IMR-90 (cell line): ENCODE measurements around the gene LONP2. TPM values are rescaled to one million over a fixed set of nuclear protein-coding genes. Genes with fewer than 3 reads are reported as not detected.

Source experiments
- ATAC-seq: fragments of 200-7000 bp; cut with Tn5 transposase; 2 replicates; pipeline ENCODE4 v1.9.1; 2020; ENCODE audit warnings: low read depth, mild to moderate bottlenecking, moderate library complexity
- BruUV-seq: library from RNA; stranded (reverse); fragments of 400-500 nt; replicated peaks from 2 replicates; lab custom pipeline; 2021; lab: Mats Ljungman, UMichigan
- CTCF ChIA-PET: fragments of 300-600 bp; formaldehyde crosslinking; extraction: SDS; loops from one replicate; lab custom pipeline; 2021; ENCODE audit warnings: antibody characterized with exemption; lab: Yijun Ruan, JAX
- POLR2A ChIA-PET: fragments of 300-600 bp; sonication (Branson Sonifier 250); formaldehyde crosslinking; loops from one replicate; lab custom pipeline; 2022; ENCODE audit warnings: antibody characterized with exemption; ENCODE audit not compliant: unreplicated experiment; lab: Charles Lee
- DNase-seq: peaks from one replicate; pipeline ENCODE4 v3.0.0; 2013
- H2AFZ ChIP-seq: replicated peaks from 2 replicates; pipeline ENCODE3; 2013; ENCODE audit warnings: low read length, mild to moderate bottlenecking; ENCODE audit not compliant: poor library complexity
- H2AK5ac ChIP-seq: 2 replicates; pipeline ENCODE4 v1.6.1; 2013; ENCODE audit warnings: low read depth, low read length, inconsistent platforms
- H2AK9ac ChIP-seq: replicated peaks from 2 replicates; pipeline ENCODE3; 2013; ENCODE audit warnings: mild to moderate bottlenecking, low read depth, low read length, moderate library complexity; ENCODE audit not compliant: poor library complexity
- H2BK120ac ChIP-seq: 2 replicates; pipeline ENCODE4 v1.6.1; 2013; ENCODE audit warnings: low read depth, low read length, inconsistent platforms
- H2BK15ac ChIP-seq: 3 replicates; pipeline ENCODE4 v1.6.1; 2013; ENCODE audit warnings: low read depth, low read length, inconsistent platforms
- H2BK20ac ChIP-seq: 2 replicates; pipeline ENCODE4 v1.6.1; 2013; ENCODE audit warnings: low read depth, mild to moderate bottlenecking, inconsistent platforms, low read length, moderate library complexity
- H2BK5ac ChIP-seq: 2 replicates; pipeline ENCODE4 v1.6.1; 2013; ENCODE audit warnings: mild to moderate bottlenecking, low read depth, low read length, inconsistent platforms; ENCODE audit not compliant: poor library complexity, severe bottlenecking
- H3K14ac ChIP-seq: replicated peaks from 2 replicates; pipeline ENCODE4 v1.6.1; 2013; ENCODE audit warnings: low read depth, low read length, inconsistent platforms
- H3K18ac ChIP-seq: 2 replicates; pipeline ENCODE4 v1.6.1; 2013; ENCODE audit warnings: low read depth, low read length, control low read depth
- H3K23ac ChIP-seq: 2 replicates; pipeline ENCODE4 v1.6.1; 2013; ENCODE audit warnings: low read depth, low read length, inconsistent platforms
- H3K27ac ChIP-seq: 2 replicates; pipeline ENCODE4 v1.5.1; 2013; ENCODE audit warnings: mild to moderate bottlenecking, control low read depth, low read length; ENCODE audit not compliant: insufficient read depth
- H3K27me3 ChIP-seq: 2 replicates; pipeline ENCODE4 v1.6.1; 2013; ENCODE audit warnings: low read length; ENCODE audit not compliant: control insufficient read depth, insufficient read depth
- H3K36me3 ChIP-seq: 2 replicates; pipeline ENCODE4 v1.6.1; 2013; ENCODE audit warnings: low read length, mixed read lengths; ENCODE audit not compliant: control insufficient read depth, insufficient read depth
- H3K4ac ChIP-seq: 2 replicates; pipeline ENCODE4 v1.6.1; 2013; ENCODE audit warnings: low read depth, low read length, inconsistent platforms
- H3K4me1 ChIP-seq: 2 replicates; pipeline ENCODE4 v1.6.1; 2013; ENCODE audit warnings: low read length, mixed read lengths; ENCODE audit not compliant: control insufficient read depth, insufficient read depth
- H3K4me2 ChIP-seq: 2 replicates; pipeline ENCODE4 v1.6.1; 2013; ENCODE audit warnings: low read depth, mild to moderate bottlenecking, control low read depth, low read length, moderate library complexity
- H3K4me3 ChIP-seq: 2 replicates; pipeline ENCODE4 v1.5.1; 2013; ENCODE audit warnings: low read depth, mild to moderate bottlenecking, control low read depth, low read length, moderate library complexity; ENCODE audit not compliant: insufficient read depth
- H3K56ac ChIP-seq: 2 replicates; pipeline ENCODE4 v1.6.1; 2013; ENCODE audit warnings: low read length, inconsistent platforms; ENCODE audit not compliant: insufficient read depth; ENCODE audit errors: extremely low read depth
- H3K79me1 ChIP-seq, 2 experiments: 2 replicates each; pipeline ENCODE4 v1.6.1; 2013; ENCODE audit warnings: low read length in 2 of 2, inconsistent platforms in 1 of 2, low read depth in 1 of 2
- H3K9ac ChIP-seq: 2 replicates; pipeline ENCODE4 v1.6.1; 2013; ENCODE audit warnings: low read depth, low read length, control low read depth
- H3K9me1 ChIP-seq: 2 replicates; pipeline ENCODE4 v1.6.1; 2013; ENCODE audit warnings: low read length, inconsistent platforms; ENCODE audit not compliant: insufficient read depth
- H3K9me3 ChIP-seq: 2 replicates; pipeline ENCODE4 v1.6.1; 2013; ENCODE audit warnings: low read length; ENCODE audit not compliant: control insufficient read depth, insufficient read depth
- H4K20me1 ChIP-seq: 2 replicates; pipeline ENCODE4 v1.6.1; 2013; ENCODE audit warnings: low read length, inconsistent platforms; ENCODE audit not compliant: insufficient read depth
- H4K5ac ChIP-seq: 2 replicates; pipeline ENCODE4 v1.6.1; 2013; ENCODE audit warnings: mild to moderate bottlenecking, low read depth, low read length, control low read depth
- H4K8ac ChIP-seq, 2 experiments: 2 replicates each; pipeline ENCODE4 v1.6.1; 2013; ENCODE audit warnings: low read depth in 2 of 2, low read length in 2 of 2, control low read depth in 1 of 2, inconsistent platforms in 1 of 2
- H4K91ac ChIP-seq: 2 replicates; pipeline ENCODE4 v1.6.1; 2013; ENCODE audit warnings: low read depth, low read length, inconsistent platforms; ENCODE audit not compliant: insufficient read depth
- BHLHE40 ChIP-seq: fragments of 150-350 bp; IDR thresholded peaks from 2 replicates; pipeline ENCODE4 v1.6.1; 2016; ENCODE audit warnings: mild to moderate bottlenecking, low read depth, low read length
- CEBPB ChIP-seq: IDR thresholded peaks from 2 replicates; pipeline ENCODE4 v1.6.1; 2012; ENCODE audit warnings: low read depth, low read length, improper control_type of control experiment
- CHD1 ChIP-seq: IDR thresholded peaks from 2 replicates; pipeline ENCODE4 v1.6.1; 2012; ENCODE audit warnings: low read depth, low read length, improper control_type of control experiment
- FOS ChIP-seq: fragments of 150-350 bp; IDR thresholded peaks from 2 replicates; pipeline ENCODE4 v1.6.1; 2016; ENCODE audit warnings: low read depth, low read length
- MAFK ChIP-seq: IDR thresholded peaks from 2 replicates; pipeline ENCODE4 v1.6.1; 2012; ENCODE audit warnings: low read depth, low read length, improper control_type of control experiment
- MAZ ChIP-seq: IDR thresholded peaks from 2 replicates; pipeline ENCODE4 v1.6.1; 2012; ENCODE audit warnings: low read depth, mild to moderate bottlenecking, low read length, improper control_type of control experiment, moderate library complexity, borderline replicate concordance
- NFE2L2 ChIP-seq: fragments of 150-350 bp; IDR thresholded peaks from 2 replicates; pipeline ENCODE4 v1.6.1; 2016; ENCODE audit warnings: low read depth, mild to moderate bottlenecking, low read length
- POLR2A ChIP-seq: IDR thresholded peaks from 2 replicates; pipeline ENCODE4 v1.6.1; 2012; ENCODE audit warnings: mild to moderate bottlenecking, low read depth, low read length
- RAD21 ChIP-seq: IDR thresholded peaks from 2 replicates; pipeline ENCODE4 v1.6.1; 2012; ENCODE audit warnings: low read length, improper control_type of control experiment
- RCOR1 ChIP-seq: IDR thresholded peaks from 2 replicates; pipeline ENCODE4 v1.6.1; 2012; ENCODE audit warnings: mild to moderate bottlenecking, low read length, improper control_type of control experiment; ENCODE audit not compliant: insufficient replicate concordance
- RFX5 ChIP-seq: IDR thresholded peaks from 2 replicates; pipeline ENCODE4 v1.8.0; 2012; ENCODE audit warnings: low read depth, mild to moderate bottlenecking, low read length, moderate library complexity
- SMC3 ChIP-seq: fragments of 150-350 bp; IDR thresholded peaks from 2 replicates; pipeline ENCODE4 v1.6.1; 2016; ENCODE audit warnings: low read depth, mild to moderate bottlenecking, antibody characterized with exemption, low read length, moderate library complexity
- WGBS, 2 experiments: methylation state at CpG; one replicate each; pipeline versions ENCODE4 v1.1.5 to v1.1.7; 2013; ENCODE audit warnings: missing lambda C conversion rate in 2 of 2; ENCODE audit not compliant: insufficient read length in 1 of 2; ENCODE audit errors: extremely low coverage in 2 of 2; 5-methylcytosine and 5-hydroxymethylcytosine counted together
- dilution Hi-C: fragments of 300-500 bp; cut with HindIII; formaldehyde crosslinking; loops from one replicate; pipeline ENCODE4 v1.14.3; 2018; ENCODE audit warnings: low sequenced_read_pairs; ENCODE audit not compliant: unreplicated experiment
- in situ Hi-C: fragments of 300-500 bp; cut with MboI; formaldehyde crosslinking; loops from 3 replicates; pipeline ENCODE4 v1.14.3; 2019; ENCODE audit warnings: low sequenced_read_pairs, inconsistent platforms, mixed read lengths
- intact Hi-C: fragments of 100-400 bp; cut with micrococcal nuclease; formaldehyde crosslinking; loops from 2 replicates; pipeline ENCODE4 v1.10.0; 2022
- polyA plus RNA-seq, 3 experiments: library from polyadenylated mRNA; depleted of rRNA; stranded (reverse); fragments of >200 nt; gene quantifications; 2 replicates each; pipeline ENCODE4 v1.2.3, GENCODE V29; 2012; ENCODE audit warnings: low replicate concordance in 1 of 3
- total RNA-seq: library from RNA; depleted of rRNA; stranded (reverse); fragments of >200 nt; gene quantifications from 2 replicates; pipeline ENCODE4 v1.2.3, GENCODE V29; 2012
- TF ChIP-seq, protein P1 (sequence below): fragments of 150-350 bp; IDR thresholded peaks from 2 replicates; pipeline ENCODE4 v1.6.1; 2017; ENCODE audit warnings: mild to moderate bottlenecking, antibody characterized with exemption, low read length, low read depth
- TF ChIP-seq, protein P2 (sequence below): conservative IDR thresholded peaks from 2 replicates; pipeline ENCODE4 v1.5.1; 2012; ENCODE audit warnings: mild to moderate bottlenecking, low read depth, low read length, improper control_type of control experiment
- TF ChIP-seq, protein P3 (sequence below): fragments of 150-350 bp; IDR thresholded peaks from 2 replicates; pipeline ENCODE4 v1.6.1; 2016; ENCODE audit warnings: low read depth, mild to moderate bottlenecking, low read length, moderate library complexity, borderline replicate concordance

Gene LONP2
- total and polyA plus RNA-seq, 2 of the 4 experiments (the other 2 are of a cell fraction): 31.5 to 90.9 TPM

DNA sequence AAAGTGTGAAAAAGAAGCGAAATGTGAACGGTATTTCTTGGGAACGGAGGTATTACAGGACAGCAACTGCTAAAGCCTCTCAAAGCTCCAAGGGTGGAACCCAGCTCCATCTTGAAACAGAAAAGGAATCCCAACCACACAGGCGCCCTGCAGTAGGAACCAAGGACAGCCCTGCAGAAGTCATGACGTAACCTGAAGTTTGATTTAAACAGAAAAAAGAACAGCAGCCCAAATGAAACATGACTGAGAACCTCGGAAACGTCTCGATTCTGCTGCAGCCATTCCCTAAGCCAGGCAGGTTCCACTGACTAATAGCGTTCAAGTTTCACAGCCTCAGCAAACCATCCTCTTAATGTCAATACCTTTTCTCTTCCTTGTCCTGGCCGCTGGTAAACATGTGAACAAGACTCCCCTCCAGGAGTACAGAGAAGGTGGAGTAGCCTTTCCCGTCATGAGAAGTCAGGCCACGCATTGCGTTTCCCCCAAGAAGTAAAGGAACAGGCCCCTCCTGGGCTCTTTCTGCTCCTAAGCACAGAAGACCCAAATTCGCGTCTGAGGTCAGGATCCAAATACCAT, 121.0 kb downstream of the LONP2 start:
- no peak for TF ChIP-seq CHD1
- TF ChIP-seq CEBPB: no peak
- TF ChIP-seq, protein P1, sequence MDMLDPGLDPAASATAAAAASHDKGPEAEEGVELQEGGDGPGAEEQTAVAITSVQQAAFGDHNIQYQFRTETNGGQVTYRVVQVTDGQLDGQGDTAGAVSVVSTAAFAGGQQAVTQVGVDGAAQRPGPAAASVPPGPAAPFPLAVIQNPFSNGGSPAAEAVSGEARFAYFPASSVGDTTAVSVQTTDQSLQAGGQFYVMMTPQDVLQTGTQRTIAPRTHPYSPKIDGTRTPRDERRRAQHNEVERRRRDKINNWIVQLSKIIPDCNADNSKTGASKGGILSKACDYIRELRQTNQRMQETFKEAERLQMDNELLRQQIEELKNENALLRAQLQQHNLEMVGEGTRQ: no peak
- TF ChIP-seq MAFK: no peak
- TF ChIP-seq RAD21: no peak
- TF ChIP-seq RFX5: no peak
- no peak for TF ChIP-seq POLR2A
- TF ChIP-seq BHLHE40: no peak
- no peak for TF ChIP-seq NFE2L2
- no peak for TF ChIP-seq MAZ
- TF ChIP-seq SMC3: no peak
- TF ChIP-seq, protein P2, sequence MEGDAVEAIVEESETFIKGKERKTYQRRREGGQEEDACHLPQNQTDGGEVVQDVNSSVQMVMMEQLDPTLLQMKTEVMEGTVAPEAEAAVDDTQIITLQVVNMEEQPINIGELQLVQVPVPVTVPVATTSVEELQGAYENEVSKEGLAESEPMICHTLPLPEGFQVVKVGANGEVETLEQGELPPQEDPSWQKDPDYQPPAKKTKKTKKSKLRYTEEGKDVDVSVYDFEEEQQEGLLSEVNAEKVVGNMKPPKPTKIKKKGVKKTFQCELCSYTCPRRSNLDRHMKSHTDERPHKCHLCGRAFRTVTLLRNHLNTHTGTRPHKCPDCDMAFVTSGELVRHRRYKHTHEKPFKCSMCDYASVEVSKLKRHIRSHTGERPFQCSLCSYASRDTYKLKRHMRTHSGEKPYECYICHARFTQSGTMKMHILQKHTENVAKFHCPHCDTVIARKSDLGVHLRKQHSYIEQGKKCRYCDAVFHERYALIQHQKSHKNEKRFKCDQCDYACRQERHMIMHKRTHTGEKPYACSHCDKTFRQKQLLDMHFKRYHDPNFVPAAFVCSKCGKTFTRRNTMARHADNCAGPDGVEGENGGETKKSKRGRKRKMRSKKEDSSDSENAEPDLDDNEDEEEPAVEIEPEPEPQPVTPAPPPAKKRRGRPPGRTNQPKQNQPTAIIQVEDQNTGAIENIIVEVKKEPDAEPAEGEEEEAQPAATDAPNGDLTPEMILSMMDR: no peak
- TF ChIP-seq, protein P3, sequence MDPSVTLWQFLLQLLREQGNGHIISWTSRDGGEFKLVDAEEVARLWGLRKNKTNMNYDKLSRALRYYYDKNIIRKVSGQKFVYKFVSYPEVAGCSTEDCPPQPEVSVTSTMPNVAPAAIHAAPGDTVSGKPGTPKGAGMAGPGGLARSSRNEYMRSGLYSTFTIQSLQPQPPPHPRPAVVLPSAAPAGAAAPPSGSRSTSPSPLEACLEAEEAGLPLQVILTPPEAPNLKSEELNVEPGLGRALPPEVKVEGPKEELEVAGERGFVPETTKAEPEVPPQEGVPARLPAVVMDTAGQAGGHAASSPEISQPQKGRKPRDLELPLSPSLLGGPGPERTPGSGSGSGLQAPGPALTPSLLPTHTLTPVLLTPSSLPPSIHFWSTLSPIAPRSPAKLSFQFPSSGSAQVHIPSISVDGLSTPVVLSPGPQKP: no peak
- no peak for TF ChIP-seq FOS
- no peak for TF ChIP-seq RCOR1
- Histone ChIP-seq H2BK5ac (peak overlapping the region; percentile 73), H3K4me3 (peak overlapping the region; percentile 50; the same call in 1 of the 2 replicates), H3K9me3 (no peaks in the 10 kb centered on the region), H4K8ac (peak overlapping the region; percentile 17 to 78; a peak in 2 of 4 replicates), H2BK20ac (0 out of 2 replicates have a peak overlapping the region, but pooled peaks have one; percentile 4), H2AFZ (no peak overlapping the region), H4K91ac (peak overlapping the region; percentile 21), H2BK15ac (no peak overlapping the region), H2AK9ac (no peak overlapping the region), H4K5ac (no peak overlapping the region; the same call in 1 of the 2 replicates), H2AK5ac (peak overlapping the region; percentile 71; the same call in 1 of the 2 replicates), H2BK120ac (0 out of 2 replicates have a peak overlapping the region, but pooled peaks have one; percentile 11), H3K4me2 (peak overlapping the region; percentile 88), H4K20me1 (peaks cover 55% of the 10 kb centered on the region), H3K14ac (peak overlapping the region; percentile 79), H3K56ac (no peak overlapping the region), H3K27me3 (no peaks in the 10 kb centered on the region), H3K79me1 (peaks cover 7 to 68% of the 10 kb centered on the region in 2 experiments; a peak in 3 of 4 replicates), H3K9me1 (peaks cover 21% of the 10 kb centered on the region), H3K9ac (peak overlapping the region; percentile 70), H3K4ac (peak overlapping the region; percentile 78), H3K4me1 (peaks cover 13% of the 10 kb centered on the region), H3K18ac (no peak overlapping the region), H3K27ac (peak overlapping the region; percentile 84; the same call in 1 of the 2 replicates), H3K23ac (peak overlapping the region; percentile 54), H3K36me3 (peaks cover 9% of the 10 kb centered on the region)
- ChIA-PET CTCF (interaction anchor here (2.4 kb wide), 1 partner anchor 258 kb away, joined by 11 read pairs; no protein-coding TSS in a partner anchor), POLR2A (interaction anchor here (0.6 kb wide), 1 partner anchor 177 kb away, joined by 3 read pairs; no protein-coding TSS in a partner anchor)
- WGBS, 2 experiments: no CpG with 5 or more reads among the region's 15 CpGs
- ATAC-seq: no peak
- no TSS peak for BruUV-seq
- DNase-seq: no peak
- intact Hi-C loops: loop anchor here (5.0 kb wide), 2 partner anchors 172 to 257 kb away; no protein-coding TSS in a partner anchor
- in situ Hi-C loops: no loop called here
- dilution Hi-C loops: no loop called here
